Measurements from ENCODE around the gene MAL. TPM values are rescaled to one million over a fixed set of nuclear protein-coding genes. Genes with fewer than 3 reads are reported as not detected.

Gene MAL
- total and polyA plus RNA-seq, 8 donors = 0.25 to 1.9 (median 0.81) TPM; not detected in 1

- FAIRE-seq = no peak
These were observed 7.5 kb downstream of the MAL start for GRCh38 chr2:95032868-95033603.

GRCh38 chr2:95034221-95034620, 8.7 kb downstream of the MAL start:
- 61 to 67% methylated on average over 4 of the region's 4 CpGs for WGBS, 2 donors
- Histone ChIP-seq H3K9me3 (no peaks in the 10 kb centered on the region), H3K4me1 (no peaks in the 10 kb centered on the region), H3K27ac (no peak overlapping the region), H3K27me3 (no peaks in the 10 kb centered on the region), H3K4me3 (no peak overlapping the region), H3K36me3 (no peaks in the 10 kb centered on the region)
- no peak for FAIRE-seq
- DNase-seq = no peak
- intact Hi-C loops (cut with DNase I) = no loop called here
- no peak for ATAC-seq
- TF ChIP-seq CTCF (IDR thresholded peaks at IDR 0.05) = no peak

More at GRCh38 chr2:95032868-95033603, 7.5 kb downstream of the MAL start:
- Histone ChIP-seq H3K4me1 (no peaks in the 10 kb centered on the region), H3K4me3 (no peak overlapping the region), H3K36me3 (no peaks in the 10 kb centered on the region), H3K9me3 (no peaks in the 10 kb centered on the region), H3K27ac (no peak overlapping the region), H3K27me3 (no peaks in the 10 kb centered on the region)
- WGBS, 2 donors = 51 to 56% methylated on average over 15 to 16 of the region's 16 CpGs
- ATAC-seq (no peak), DNase-seq (no peak)
- no peak for TF ChIP-seq CTCF (IDR thresholded peaks at IDR 0.05)
- intact Hi-C loops (cut with DNase I) = no loop called here

GRCh38 chr2:95034818-95035217, 9.3 kb downstream of the MAL start:
- FAIRE-seq (no peak), ATAC-seq (no peak), DNase-seq (no peak)
- no peak for TF ChIP-seq CTCF (IDR thresholded peaks at IDR 0.05)
- WGBS, 2 donors = 55 to 61% methylated on average over 7 of the region's 7 CpGs
- Histone ChIP-seq H3K9me3 (no peaks in the 10 kb centered on the region), H3K27me3 (no peaks in the 10 kb centered on the region), H3K4me1 (no peaks in the 10 kb centered on the region), H3K4me3 (no peak overlapping the region), H3K27ac (no peak overlapping the region), H3K36me3 (no peaks in the 10 kb centered on the region)
- intact Hi-C loops (cut with DNase I) = no loop called here

GRCh38 chr2:95036596-95037383, 11.3 kb downstream of the MAL start:
- no peak for DNase-seq

More at GRCh38 chr2:95036596-95037383, 11.3 kb downstream of the MAL start:
- Histone ChIP-seq H3K27ac (no peak overlapping the region), H3K4me3 (no peak overlapping the region), H3K9me3 (no peaks in the 10 kb centered on the region), H3K4me1 (no peaks in the 10 kb centered on the region), H3K36me3 (no peaks in the 10 kb centered on the region), H3K27me3 (no peaks in the 10 kb centered on the region)
- 66 to 85% methylated on average over 3 of the region's 3 CpGs for WGBS, 2 donors
- TF ChIP-seq CTCF (IDR thresholded peaks at IDR 0.05) = no peak
- FAIRE-seq (no peak), ATAC-seq (no peak)
- intact Hi-C loops (cut with DNase I) = no loop called here
